HCT116 (cell line): Measurements from ENCODE around the gene SORCS2. TPM values are rescaled to one million over a fixed set of nuclear protein-coding genes. Genes with fewer than 3 reads are reported as not detected.

Experiments used
- ATAC-seq: fragments of 200-7000 bp; cut with Tn5 transposase; 2 replicates; pipeline ENCODE4 v1.9.1; 2020; ENCODE audit warnings: mild to moderate bottlenecking, moderate library complexity
- BruUV-seq: library from RNA; stranded (reverse); fragments of 400-500 nt; replicated peaks from 2 replicates; lab custom pipeline; 2021; lab: Mats Ljungman, UMichigan
- CTCF ChIA-PET: fragments of 300-600 bp; sonication (Branson Sonifier 250); formaldehyde crosslinking; loops from one replicate; lab custom pipeline; 2021; ENCODE audit warnings: antibody characterized with exemption; lab: Charles Lee
- POLR2A ChIA-PET: fragments of 300-600, 350-600 bp; sonication (Branson Sonifier 250); formaldehyde crosslinking; loops from one replicate; lab custom pipeline; 2021; ENCODE audit warnings: antibody characterized with exemption; lab: Charles Lee
- RAD21 ChIA-PET, 2 experiments: fragments of 300-600 bp; sonication (Branson Sonifier 250); formaldehyde crosslinking; loops; one replicate each; lab custom pipeline; 2023; ENCODE audit warnings: low total read pairs in 2 of 2; ENCODE audit not compliant: uncharacterized antibody in 2 of 2, unreplicated experiment in 2 of 2, low non-redundant PET in 1 of 2; lab: Charles Lee
- DNase-seq: peaks from one replicate; pipeline ENCODE4 v3.0.0-alpha.2; 2010; ENCODE audit warnings: low read depth, low spot score
- H2AFZ ChIP-seq: fragments of 200-600 bp; shearing (Covaris generic), sonication (generic); 2 replicates; pipeline ENCODE4 v1.6.1; 2017; ENCODE audit warnings: low read depth, mixed run types, mixed read lengths, antibody characterized with exemption, low read length; ENCODE audit not compliant: poor library complexity, severe bottlenecking
- H3K27ac ChIP-seq: 2 replicates; pipeline ENCODE4 v1.5.1; 2012; ENCODE audit warnings: low read depth, low read length
- H3K27me3 ChIP-seq: fragments of 200-600 bp; sonication (generic); 2 replicates; pipeline ENCODE4 v1.6.1; 2016; ENCODE audit warnings: mixed run types, low read length, mixed read lengths; ENCODE audit not compliant: insufficient read depth
- H3K36me3 ChIP-seq, 2 experiments: fragments of 200-500 bp in 1 of 2; fragments of 200-600 bp in 1 of 2; sonication (Bioruptor generic) in 1 of 2; sonication (generic) in 1 of 2; 2 replicates each; pipeline versions ENCODE4 v1.5.1 to v1.6.1; 2014 to 2016; ENCODE audit warnings: low read length in 2 of 2, inconsistent platforms in 1 of 2, mixed read lengths in 1 of 2, mixed run types in 1 of 2; ENCODE audit not compliant: insufficient read depth in 2 of 2, control insufficient read depth in 1 of 2
- H3K4me1 ChIP-seq, 2 experiments: fragments of 200-600 bp in 1 of 2; sonication (generic) in 1 of 2; 2 replicates each; pipeline versions ENCODE4 v1.5.1 to v1.6.1; 2012 to 2017; ENCODE audit warnings: low read length in 2 of 2, inconsistent platforms in 1 of 2, mild to moderate bottlenecking in 1 of 2, mixed read lengths in 1 of 2, mixed run types in 1 of 2, moderate library complexity in 1 of 2; ENCODE audit not compliant: insufficient read depth in 2 of 2, control insufficient read depth in 1 of 2
- H3K4me2 ChIP-seq: fragments of 200-600 bp; sonication (generic); 2 replicates; pipeline ENCODE4 v1.6.1; 2017; ENCODE audit warnings: mixed run types, low read length, mixed read lengths
- H3K4me3 ChIP-seq, 2 experiments: fragments of 200-600 bp in 1 of 2; sonication (generic) in 1 of 2; replicated peaks in 1 of 2; 2 replicates each; pipeline ENCODE4 v1.5.1; 2011 to 2016; ENCODE audit warnings: low read length in 2 of 2, control low read depth in 1 of 2, low read depth in 1 of 2, mild to moderate bottlenecking in 1 of 2, mixed read lengths in 1 of 2, mixed run types in 1 of 2
- H3K79me2 ChIP-seq: fragments of 200-600 bp; sonication (generic); 2 replicates; pipeline ENCODE4 v1.6.1; 2017; ENCODE audit warnings: mild to moderate bottlenecking, mixed run types, low read length, moderate library complexity, mixed read lengths; ENCODE audit not compliant: insufficient read depth
- H3K9ac ChIP-seq: fragments of 200-600 bp; sonication (generic); 2 replicates; pipeline ENCODE4 v1.6.1; 2016; ENCODE audit warnings: low read length, mixed read lengths
- H3K9me2 ChIP-seq: fragments of 200-600 bp; sonication (generic), shearing (Covaris generic); 2 replicates; pipeline ENCODE4 v1.6.1; 2017; ENCODE audit warnings: mixed run types, mild to moderate bottlenecking, moderate library complexity; ENCODE audit not compliant: insufficient read depth
- H3K9me3 ChIP-seq, 2 experiments: fragments of 200-500 bp in 1 of 2; fragments of 200-600 bp in 1 of 2; sonication (Bioruptor generic) in 1 of 2; sonication (generic) in 1 of 2; 2 replicates each; pipeline ENCODE4 v1.6.1; 2014 to 2017; ENCODE audit warnings: low read length in 2 of 2, mixed read lengths in 2 of 2, inconsistent platforms in 1 of 2, low read depth in 1 of 2, mild to moderate bottlenecking in 1 of 2, mixed run types in 1 of 2, moderate library complexity in 1 of 2; ENCODE audit not compliant: control insufficient read depth in 1 of 2, insufficient read depth in 1 of 2
- H4K20me1 ChIP-seq: fragments of 200-600 bp; sonication (generic), shearing (Covaris generic); 2 replicates; pipeline ENCODE4 v1.6.1; 2017; ENCODE audit warnings: mixed run types, mild to moderate bottlenecking, moderate library complexity; ENCODE audit not compliant: insufficient read depth
- ELF1 ChIP-seq: IDR thresholded peaks from 2 replicates; pipeline ENCODE4 v1.6.1; 2012; ENCODE audit warnings: low read depth, borderline replicate concordance
- EZH2 ChIP-seq: fragments of 200-600 bp; sonication (generic); IDR thresholded peaks from 2 replicates; pipeline ENCODE4 v1.6.1; 2017; ENCODE audit warnings: antibody characterized with exemption, mixed run types
- EZH2phosphoT487 ChIP-seq: fragments of 200-600 bp; IDR thresholded peaks from 2 replicates; pipeline ENCODE4 v1.6.1; 2018; ENCODE audit warnings: antibody characterized with exemption, borderline replicate concordance
- POLR2A ChIP-seq: IDR thresholded peaks from 2 replicates; pipeline ENCODE4 v1.7.0; 2011; ENCODE audit warnings: borderline replicate concordance; ENCODE audit not compliant: insufficient read depth, insufficient read length; ENCODE audit errors: extremely low read depth
- RAD21 ChIP-seq: IDR thresholded peaks from 2 replicates; pipeline ENCODE4 v1.6.1; 2012; ENCODE audit warnings: low read depth, mild to moderate bottlenecking
- SIN3A ChIP-seq: IDR thresholded peaks from 2 replicates; pipeline ENCODE4 v1.6.1; 2012; ENCODE audit warnings: low read depth
- SRF ChIP-seq: IDR thresholded peaks from 2 replicates; pipeline ENCODE4 v1.6.1; 2012; ENCODE audit warnings: low read depth
- ZFX ChIP-seq: fragments of 450-650 bp; IDR thresholded peaks from 2 replicates; pipeline ENCODE4 v1.6.1; 2017
- intact Hi-C: fragments of 100-400 bp; cut with micrococcal nuclease; formaldehyde crosslinking; loops from 2 replicates; pipeline ENCODE4 v1.10.0; 2022
- total RNA-seq: library from RNA; stranded (reverse); gene quantifications from one replicate; pipeline ENCODE4 v1.2.1, GENCODE V29; 2021; ENCODE audit not compliant: unreplicated experiment
- TF ChIP-seq, protein P1 (sequence below): IDR thresholded peaks from 2 replicates; pipeline ENCODE4 v1.6.1; 2011; ENCODE audit warnings: mild to moderate bottlenecking, low read length, moderate library complexity; ENCODE audit not compliant: insufficient replicate concordance; ENCODE audit errors: extremely low read depth

The SORCS2 gene
- total RNA-seq, 1 experiment from 2014 or later = 0.37 TPM

DNA sequence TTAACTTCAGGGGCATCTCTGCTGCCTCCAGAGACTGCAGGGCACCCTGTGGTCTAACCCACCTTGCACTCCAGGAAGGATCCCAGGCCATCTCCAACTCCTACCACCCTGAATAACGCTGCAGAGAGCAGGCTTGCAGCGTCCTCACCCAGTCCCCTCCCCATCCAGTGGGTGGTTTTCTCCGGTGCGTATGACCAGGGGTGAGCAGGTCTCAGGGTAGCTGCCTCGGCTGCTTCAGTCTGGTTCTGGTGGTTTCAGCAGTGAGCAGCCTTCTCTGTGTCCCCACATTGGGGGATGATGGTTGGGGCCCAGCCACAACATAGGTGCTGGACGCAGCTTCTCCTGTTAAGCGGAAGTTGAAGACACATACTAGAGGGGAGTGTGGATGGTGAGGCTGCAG lies 38.6 kb upstream of the SORCS2 start:
- Histone ChIP-seq H2AFZ (no peak overlapping the region), H3K9me2 (no peaks in the 10 kb centered on the region), H3K79me2 (no peaks in the 10 kb centered on the region), H3K9me3 (no peaks in the 10 kb centered on the region), H3K9ac (no peak overlapping the region), H3K27me3 (peaks cover 3% of the 10 kb centered on the region; the same call in 1 of the 2 replicates), H3K4me2 (no peak overlapping the region), H3K4me1 (peaks cover 0 to 7% of the 10 kb centered on the region in 2 experiments; a peak in 2 of 4 replicates), H3K27ac (no peak overlapping the region), H3K4me3 (no peak overlapping the region), H3K36me3 (no peaks in the 10 kb centered on the region), H4K20me1 (no peaks in the 10 kb centered on the region)
- ChIA-PET CTCF (no interaction called here), RAD21 (no interaction called here), POLR2A (no interaction called here)
- TF ChIP-seq, protein P1, sequence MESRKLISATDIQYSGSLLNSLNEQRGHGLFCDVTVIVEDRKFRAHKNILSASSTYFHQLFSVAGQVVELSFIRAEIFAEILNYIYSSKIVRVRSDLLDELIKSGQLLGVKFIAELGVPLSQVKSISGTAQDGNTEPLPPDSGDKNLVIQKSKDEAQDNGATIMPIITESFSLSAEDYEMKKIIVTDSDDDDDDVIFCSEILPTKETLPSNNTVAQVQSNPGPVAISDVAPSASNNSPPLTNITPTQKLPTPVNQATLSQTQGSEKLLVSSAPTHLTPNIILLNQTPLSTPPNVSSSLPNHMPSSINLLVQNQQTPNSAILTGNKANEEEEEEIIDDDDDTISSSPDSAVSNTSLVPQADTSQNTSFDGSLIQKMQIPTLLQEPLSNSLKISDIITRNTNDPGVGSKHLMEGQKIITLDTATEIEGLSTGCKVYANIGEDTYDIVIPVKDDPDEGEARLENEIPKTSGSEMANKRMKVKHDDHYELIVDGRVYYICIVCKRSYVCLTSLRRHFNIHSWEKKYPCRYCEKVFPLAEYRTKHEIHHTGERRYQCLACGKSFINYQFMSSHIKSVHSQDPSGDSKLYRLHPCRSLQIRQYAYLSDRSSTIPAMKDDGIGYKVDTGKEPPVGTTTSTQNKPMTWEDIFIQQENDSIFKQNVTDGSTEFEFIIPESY = no peak
- TF ChIP-seq EZH2phosphoT487 = no peak
- no peak for TF ChIP-seq SIN3A
- TF ChIP-seq EZH2 = no peak
- TF ChIP-seq RAD21 = no peak
- TF ChIP-seq ELF1 = no peak
- TF ChIP-seq SRF = no peak
- TF ChIP-seq ZFX = no peak
- TF ChIP-seq POLR2A = no peak
- DNase-seq = no peak
- no TSS peak for BruUV-seq
- intact Hi-C loops = no loop called here
- no peak for ATAC-seq
